Mucosa of gallbladder (tissue), 1 donor: ENCODE measurements around the gene SAMD1. TPM values are rescaled to one million over a fixed set of nuclear protein-coding genes. Genes with fewer than 3 reads are reported as not detected.

Experiments used
- DNase-seq: peaks from one replicate; pipeline ENCODE4 v3.0.0-alpha.2; 2020; ENCODE audit warnings: low spot score
- total RNA-seq: library from RNA; stranded (reverse); gene quantifications from one replicate; pipeline ENCODE4 v1.2.1, GENCODE V29; 2021
- donor health status: DM: no; HTN: no; CAD: no.

Gene SAMD1
- total RNA-seq, 1 donor from 2014 or later, result 56.5 TPM

DNA sequence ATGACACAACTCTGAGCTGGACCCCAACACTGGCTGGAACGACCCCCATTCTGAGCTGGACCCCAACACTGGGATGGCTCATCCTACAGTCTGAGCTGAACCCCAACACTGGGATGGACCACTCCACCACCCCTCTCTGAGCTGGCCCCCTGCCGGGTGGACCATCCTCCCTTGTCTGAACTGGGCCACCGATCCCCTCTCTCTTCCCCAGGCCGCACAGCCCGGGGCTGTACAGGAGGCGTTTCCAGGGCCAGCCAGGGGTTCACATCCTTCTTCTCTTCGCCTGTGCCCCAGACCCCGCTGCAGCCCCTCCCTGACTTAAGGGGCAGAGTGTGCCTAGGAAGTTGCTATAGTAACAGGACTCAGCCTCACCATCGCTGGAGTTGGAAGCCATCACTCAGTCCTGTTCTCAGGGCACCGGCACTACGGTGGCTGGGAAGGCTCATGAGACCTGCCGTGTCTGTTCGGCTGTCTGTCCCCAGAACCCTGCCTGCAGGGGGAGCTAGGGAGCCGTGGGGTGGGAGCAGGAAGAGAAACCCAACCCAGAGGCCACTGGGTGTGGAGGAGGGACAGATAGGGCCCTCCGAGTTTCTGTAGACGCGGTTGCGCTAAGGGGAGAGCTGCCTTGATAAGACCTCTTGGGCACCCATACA is 23.3 kb upstream of the SAMD1 start:
- DNase-seq, result no peak

DNA sequence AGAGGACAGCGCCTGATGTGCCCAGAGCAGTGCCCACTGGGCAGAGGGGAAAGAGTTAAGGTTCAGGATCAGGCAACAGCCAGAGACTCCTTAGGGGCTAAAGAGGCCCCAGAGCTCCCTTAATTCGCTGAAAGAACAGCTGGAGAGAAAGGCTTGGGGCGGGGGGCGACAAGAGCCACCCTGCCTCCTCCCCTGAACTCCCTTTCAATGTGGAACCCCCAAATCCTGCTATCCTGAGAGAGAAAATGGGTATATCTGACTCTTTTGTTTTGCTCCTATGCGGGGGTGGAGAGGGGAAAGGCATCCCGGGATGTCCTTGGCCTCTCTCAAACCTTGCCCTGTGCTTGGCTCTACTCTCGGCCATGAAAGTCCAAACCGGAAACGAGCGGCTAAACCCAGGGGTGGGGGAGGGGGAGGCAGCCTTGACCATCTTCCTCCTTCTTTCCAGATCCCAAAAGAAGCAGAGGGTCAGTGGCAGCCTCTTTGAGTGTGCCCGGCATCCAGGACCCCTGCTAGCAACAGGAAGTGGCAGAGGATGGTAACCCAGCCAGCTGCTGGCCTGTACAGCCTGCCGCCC is 22.3 kb upstream of the SAMD1 start:
- DNase-seq, result no peak

DNA sequence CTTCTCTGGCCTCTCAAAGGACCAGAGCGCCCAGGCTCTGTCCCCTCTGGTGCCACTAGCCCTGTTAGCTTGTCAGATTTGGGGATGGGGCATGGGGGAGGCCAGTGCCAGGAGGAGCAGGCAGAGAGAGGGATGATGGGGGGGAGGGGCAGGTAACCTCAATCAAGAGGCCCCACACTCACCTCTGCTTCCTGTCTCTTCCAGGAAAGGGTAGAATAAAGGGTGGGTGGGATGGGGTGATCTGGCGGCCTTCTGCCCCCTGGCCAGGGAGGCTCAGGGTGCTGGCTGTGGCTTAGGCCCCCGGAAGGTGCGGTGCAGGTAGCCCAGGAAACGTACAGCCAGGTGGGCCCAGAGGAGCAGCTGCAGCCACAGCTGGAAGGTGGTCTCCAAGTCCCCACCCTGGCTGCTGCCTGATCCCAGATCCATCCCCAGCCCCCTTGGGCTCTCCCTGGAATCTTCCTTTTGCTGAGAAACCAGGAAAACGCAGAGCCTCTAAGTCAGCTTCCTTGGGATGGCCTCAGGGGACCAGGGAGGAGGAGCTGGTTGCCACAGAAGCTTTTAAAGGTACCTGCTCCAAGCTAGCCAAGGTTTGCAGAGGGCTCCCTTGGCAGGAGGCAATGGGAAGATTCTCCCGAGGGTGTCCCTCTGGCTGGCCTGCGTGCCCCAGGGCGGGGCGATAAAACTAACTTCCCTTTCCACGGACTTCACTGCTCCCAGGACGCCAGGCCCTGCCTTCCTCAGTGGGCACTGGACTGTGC is 21.7 kb upstream of the SAMD1 start:
- no peak for DNase-seq

DNA sequence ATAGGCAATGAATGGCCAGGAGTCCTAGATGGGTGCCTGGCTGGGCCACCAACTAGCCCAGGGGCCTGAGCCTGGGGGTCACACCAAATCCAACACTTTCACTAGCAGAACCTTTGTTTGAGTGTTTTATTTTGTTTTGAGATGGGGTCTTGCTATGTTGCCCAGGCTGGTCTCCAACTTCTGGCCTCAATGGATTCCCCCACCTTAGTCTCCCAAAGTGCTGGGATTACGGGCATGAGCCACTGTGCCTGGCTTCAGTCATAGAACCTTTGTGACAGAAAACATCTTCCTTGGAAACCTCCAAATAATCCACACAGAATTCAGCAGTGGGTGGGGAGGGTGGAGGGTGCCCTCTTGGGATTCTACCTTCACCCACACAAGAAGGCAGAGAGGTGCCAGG is 20.9 kb upstream of the SAMD1 start:
- no peak for DNase-seq

DNA sequence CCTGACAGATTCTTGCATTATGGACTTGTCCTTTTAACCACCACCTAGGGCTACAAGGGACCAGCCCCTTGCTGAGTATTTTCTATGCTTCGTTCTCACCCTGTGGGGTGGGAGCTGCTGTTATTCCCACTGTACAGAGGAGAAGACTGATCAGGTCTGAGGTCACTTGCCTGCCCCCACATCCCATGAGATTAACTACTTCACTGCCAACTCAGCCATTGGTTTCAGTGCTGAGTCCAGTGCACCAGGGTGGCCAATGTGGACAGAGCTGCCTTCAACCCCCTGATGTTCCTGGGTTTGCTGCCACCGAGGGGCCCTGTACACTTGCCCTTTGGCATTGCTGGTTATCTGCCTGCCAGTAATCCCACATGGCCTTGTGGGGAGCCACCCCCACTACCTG is 20.1 kb upstream of the SAMD1 start:
- DNase-seq, result no peak

DNA sequence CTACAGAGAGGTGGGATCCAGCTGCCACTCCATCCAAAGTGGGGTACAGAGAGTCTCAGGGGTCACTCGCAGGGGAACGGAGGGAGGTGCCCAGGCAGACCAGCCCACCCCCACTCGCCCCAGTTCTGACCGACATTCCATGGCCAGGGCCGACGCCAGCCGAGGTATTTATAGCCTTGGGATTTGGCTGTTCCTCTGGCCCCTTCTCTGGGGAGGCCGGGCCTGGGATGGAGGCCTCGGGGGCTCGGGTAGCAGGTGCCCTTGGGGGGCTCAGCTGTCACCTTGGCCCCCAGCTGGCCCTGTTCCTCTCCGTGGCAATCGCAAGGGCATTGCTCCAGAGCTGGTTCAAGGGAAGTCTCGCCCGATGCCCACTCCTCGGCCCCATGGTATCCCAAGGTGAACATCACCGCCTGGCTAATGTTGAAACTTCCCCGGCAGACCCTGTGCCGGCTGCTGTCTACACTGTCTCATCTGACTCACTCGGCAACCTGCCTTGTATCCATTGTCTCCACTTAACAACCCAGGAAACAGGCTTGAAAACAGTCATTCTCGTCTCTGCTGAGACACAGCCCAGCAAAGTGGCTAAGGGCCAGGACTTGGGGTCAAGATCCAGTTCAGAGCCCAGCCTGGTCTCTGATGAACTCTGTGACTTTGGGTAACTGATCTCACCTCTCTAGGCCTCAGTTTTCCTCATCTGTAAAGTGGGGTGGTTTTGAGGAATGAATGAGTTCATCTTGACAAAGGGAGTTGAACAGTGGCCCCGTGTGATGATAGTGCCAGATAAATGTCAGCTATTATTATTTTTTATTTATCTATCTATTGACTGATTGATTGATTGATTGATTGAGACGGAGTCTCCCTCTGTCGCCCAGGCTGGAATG is 17.3 kb upstream of the SAMD1 start:
- DNase-seq, result no peak

DNA sequence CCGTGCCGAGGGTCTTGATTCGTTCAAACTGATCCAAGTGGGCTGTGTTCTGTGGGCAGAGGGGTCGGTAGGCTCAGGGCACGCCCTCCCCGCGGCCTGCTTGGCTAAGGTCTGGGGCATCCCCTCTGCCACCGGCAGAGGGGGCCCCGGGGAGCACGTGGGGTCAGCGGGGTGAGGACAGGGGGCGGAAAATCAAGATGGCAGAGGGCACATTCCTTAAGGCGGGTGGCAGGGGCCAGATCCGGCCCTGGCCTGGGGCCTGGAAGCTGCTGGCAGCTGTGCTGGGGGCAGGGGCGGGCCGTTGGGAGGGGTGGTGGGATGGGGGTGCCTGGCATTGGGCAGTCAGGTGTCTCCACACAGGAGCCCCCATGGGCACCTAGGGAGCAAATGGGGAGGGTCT is 16.3 kb upstream of the SAMD1 start:
- DNase-seq, result no peak

DNA sequence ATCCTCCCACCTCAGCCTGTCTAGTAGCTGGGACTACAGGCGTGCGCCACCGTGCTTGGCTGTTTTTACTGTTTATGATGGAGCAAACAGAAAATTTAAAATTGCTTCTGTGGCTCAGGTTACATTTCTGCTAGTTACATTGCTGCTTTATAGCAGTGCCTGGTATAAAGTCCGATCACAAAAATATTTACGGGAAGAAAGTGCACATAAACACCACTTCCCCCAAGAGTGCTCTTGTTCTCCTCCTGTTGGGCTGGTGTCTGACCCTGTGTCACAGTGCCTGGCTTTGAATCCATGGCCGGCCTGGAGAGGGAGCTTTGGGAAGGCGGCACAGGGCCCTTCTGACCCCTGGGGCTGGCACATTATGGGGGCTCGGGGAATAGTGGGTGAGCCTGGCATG is 15.1 kb upstream of the SAMD1 start:
- no peak for DNase-seq

DNA sequence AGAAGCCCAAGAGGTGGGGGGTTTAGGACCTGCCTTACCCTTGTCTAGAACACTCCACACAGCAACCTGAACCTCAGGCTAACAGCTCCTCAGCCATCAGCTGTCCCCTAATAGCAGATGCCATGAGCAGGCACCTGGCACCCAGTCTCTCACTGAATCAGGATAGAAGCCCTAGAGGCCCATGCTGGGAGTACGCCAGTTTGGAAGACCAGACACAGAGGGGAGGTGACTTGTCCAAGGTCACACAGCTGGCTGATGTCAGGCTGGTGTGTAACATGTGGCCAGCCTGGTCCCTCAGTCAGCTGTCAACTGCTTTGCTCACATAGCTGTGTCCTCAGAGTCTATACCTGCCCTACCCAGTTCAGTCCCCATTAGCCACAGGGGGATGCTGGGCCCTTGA is 12.8 kb upstream of the SAMD1 start:
- no peak for DNase-seq

DNA sequence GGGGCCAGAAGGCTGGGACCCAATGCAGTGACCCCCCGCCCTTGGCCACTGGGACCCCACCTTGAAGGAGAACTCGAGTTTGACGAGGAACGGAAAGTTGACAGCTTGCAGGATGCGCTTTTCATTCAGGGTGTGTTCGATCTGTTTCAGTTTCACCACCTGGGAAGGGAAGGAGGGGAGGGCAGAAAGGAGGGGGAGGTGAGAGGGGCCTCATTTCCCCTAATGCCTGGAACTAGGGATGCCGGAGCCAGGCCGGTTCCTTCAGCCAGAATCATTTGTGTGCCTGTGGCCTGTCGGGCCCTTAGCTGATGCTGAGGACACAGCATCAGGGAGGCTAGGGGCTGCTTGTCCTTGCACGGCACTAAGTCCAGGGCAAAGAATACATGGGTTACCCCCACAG is 12.2 kb upstream of the SAMD1 start:
- no peak for DNase-seq

DNA sequence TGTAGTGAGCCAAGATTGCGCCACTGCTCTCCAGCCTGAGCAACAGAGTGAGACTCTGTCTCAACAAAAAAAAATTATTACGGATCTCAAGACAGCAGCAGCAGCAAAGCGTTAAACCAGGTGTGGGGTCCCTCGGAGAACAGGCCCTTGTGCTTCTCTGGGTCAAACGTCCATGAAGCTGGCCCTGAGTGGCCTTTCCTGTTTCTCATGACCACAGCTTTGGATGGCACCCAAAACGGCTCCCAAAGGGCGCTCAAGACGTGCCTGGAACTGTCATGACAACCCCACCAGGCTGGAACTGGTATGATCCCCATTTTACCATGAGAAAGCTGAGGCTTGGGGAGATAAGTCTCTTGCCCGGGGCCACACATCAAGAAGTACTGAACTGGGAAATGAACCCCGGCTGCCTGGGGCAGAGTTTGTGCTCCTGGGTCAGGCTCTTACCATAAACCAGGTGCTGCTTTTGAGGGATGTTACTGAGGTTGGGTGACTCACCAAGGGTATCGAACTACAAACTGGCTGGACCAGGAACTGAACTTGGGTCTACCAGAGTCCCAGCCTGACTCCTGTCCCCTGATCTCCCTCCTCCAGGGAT is 11.6 kb upstream of the SAMD1 start:
- no peak for DNase-seq

DNA sequence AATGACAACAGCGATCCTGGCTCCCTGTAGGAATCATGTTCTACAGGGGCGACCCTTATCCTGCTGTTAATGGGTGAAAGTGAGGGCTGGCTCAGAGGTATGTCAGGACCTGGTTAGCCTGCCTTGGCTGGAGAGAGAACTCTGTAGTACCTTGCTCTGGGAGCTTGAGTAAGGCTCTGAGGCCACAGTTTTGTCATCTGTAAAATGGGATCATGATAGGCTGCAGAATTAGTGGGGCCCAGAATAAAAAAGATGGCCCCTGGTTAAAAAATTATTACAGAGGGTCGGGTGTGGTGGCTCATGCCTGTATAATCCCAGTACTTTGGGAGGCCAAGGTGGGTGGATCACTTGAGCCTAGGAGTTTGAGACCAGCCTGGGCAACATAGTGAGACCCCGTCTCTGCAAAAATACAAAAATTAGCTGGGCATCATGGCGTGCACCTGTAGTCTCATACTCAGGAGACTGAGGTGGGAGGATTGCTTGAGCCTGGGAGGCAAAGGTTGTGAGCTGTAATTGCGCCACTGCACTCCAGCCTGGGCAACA is 10.5 kb upstream of the SAMD1 start:
- no peak for DNase-seq

DNA sequence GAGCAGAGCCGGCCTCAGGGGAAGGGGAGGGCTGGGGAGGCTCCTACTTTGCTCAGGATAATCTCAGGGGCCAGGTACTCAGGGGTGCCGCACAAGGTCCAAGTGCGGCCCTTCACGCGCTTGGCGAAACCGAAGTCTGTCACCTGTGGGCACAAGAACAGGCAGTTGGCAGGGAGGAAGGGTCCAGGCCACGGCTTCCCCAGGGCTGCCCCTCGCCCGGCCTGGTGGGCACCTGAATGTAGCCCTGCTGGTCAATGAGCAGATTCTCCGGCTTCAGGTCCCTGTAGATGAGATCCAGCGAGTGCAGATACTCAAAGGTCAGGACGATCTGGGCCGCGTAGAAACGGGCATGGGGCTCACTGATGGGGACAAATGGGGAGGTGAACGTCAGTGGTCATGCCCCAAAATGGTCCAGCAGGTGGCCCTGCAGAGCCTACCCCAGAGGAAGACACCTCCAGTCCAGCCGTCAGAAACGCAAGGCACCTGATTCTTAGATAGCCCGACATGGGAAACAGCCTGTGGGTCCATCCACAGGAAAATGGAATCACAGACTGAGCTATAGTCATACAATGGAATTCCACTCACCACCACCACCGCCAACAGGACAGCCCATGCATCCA is 7.1 kb upstream of the SAMD1 start:
- no peak for DNase-seq

DNA sequence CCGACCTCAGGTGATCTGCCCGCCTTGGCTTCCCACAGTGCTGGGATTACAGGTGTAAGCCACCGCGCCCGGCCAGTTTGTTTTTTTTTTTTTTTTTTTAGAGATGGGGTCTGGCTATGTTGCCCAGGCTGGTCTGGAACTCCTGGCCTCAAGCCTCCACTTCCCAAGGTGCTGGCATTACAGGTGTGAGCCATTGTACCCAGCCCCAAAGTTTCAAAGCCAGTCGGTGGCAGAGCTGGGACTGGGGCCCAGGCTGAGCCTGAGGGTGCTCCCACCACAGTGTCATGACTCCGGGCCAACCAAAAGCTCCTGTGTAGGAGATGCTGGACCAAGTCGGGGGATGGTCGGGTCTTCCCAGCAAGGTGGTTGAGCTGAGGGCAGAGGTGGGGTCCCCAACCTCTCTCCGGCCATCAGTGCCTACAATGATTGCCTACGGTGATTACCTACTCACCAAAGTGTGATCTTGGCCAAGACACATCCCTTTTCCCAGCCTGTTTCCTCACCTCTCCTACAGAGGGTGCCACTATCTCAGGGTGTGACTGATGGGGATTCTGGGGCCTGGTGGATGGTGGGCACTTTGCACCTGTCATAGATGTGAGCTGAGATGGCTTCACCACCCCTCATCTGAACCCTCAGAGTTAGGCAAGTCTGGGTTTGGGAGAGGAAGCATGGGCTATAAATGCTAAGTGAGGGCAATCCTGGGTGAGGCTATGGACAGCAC is 5.9 kb upstream of the SAMD1 start:
- no peak for DNase-seq

DNA sequence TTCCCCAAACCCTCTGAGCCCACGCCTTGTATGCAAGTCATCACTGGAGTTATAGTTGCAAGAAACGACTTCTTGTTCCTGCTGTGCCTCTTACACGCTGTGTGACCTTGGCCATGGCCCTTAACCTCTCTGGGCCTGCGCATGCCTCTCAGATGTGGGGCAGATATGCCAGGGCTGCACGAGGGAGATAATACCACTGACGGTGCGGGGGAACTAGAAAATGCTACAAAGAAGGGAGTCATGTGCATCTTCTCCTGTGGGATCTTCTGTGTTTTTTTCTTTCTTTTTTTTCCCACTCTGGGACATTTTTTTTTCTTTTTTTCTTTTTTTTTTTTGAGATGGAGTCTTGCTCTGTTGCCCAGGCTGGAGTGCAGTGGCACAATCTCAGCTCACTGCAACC is 4.3 kb upstream of the SAMD1 start:
- DNase-seq, result no peak

DNA sequence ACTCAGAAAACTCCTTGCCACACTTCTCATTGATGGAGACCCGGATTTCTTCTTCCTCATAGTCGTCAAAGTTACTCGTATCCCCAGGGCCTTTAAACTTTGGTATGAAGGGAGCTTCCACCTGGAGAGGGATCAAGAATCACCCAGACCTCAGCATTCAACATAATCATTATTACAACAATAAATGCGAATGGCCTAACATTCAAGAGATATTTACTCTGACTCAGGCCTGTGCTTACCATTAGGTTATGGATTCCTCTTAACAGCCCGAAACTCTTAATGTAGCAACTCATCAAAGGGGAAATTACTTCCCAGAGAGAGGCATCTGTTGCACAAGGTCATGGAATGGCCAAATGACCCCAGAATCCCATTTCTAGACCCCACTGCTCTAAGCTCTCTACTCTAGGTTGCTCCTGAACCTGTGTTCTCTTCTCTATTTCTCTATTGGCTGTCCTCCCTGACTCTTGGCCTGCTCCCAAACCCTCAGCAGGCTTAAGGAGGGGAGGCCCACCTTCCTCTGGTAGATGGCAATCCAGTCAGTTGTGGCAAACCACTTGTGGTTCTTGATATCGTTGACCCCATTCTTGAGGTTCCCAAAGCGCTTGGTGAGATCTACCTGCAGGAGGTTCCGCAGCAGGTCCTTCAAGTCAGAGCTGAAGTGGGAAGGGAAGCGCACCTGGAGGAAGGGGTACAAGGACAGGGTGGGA is 2.7 kb upstream of the SAMD1 start:
- DNase-seq, result no peak

DNA sequence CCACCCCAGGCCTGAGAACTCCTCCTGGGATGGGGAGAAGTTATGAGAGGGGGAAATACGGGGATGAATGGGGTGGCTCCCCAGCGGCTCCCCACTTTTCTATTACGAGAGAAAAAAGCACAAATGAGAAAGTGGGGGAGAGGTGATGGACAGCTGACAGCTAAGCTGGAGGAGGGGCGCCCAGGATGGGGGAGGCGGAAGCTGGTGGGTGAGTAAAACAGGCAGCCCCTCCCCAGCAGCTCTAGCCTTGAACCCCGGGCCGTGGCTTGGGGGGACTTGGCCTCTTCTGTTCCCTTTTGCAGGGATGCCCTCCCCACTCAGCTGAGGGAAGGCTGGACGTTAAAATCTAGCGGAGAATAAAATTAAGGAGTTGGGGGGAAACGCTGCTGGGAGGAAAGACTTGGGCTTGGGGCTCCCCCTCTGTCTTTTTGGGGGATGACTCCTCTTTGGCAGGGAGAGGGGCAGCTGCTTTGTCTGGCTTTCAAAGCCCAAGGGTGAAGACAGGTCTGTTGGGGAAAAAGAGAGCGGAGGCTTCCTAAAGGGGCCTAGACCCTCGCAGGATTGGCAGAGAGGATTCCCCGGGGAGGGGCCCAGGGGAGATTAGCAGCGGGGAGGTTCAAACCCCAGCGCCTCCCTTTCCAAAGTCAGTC is 1.4 kb upstream of the SAMD1 start:
- DNase-seq, result no peak

DNA sequence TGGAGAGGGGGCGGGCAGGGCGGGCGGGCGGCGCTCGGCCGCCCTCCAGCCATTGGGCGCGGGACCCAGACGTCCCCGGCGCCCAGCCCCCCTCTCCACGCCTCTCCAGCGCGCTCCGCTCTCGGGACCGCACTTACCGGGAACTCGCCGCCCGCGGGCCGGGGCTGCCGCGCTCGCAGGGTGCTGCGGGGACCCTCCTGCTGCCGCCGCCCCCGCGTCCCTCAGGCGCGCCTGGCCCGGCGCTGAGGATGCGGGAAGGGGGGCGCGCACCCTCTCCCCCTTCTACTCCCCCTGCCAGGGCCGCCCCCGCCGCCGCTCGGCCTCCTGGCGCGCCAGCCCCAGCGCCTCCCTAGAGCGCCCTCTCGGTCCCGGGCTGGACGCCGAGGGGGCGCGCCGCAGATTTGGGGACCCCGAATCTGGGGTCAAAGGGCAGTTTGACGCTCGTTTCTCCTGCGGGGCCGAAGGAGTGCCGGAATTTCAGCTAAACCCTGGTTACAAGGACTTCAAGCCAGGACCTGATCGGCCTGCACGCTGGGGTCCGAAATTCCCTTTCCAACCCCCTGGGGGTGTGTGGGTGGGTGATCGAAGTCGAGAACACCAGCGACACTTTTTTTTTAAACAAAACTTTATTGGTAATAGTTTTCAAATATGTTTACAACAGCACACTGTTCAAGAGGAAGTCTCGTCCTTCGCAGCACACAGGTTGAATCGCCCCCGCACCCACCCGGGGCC is 696 bp upstream of the SAMD1 start:
- DNase-seq, result peak; percentile 37
